ENCODE results near the gene NUFIP2.
A peak's percentile ranks its signal among the peaks of the same experiment; 100 is the strongest.
"Not testable (repeated sequence)": the region's sequence is repeated elsewhere in the genome, so short reads cannot be mapped to it uniquely, and the experiment has no call there.

The NUFIP2 gene

DNA sequence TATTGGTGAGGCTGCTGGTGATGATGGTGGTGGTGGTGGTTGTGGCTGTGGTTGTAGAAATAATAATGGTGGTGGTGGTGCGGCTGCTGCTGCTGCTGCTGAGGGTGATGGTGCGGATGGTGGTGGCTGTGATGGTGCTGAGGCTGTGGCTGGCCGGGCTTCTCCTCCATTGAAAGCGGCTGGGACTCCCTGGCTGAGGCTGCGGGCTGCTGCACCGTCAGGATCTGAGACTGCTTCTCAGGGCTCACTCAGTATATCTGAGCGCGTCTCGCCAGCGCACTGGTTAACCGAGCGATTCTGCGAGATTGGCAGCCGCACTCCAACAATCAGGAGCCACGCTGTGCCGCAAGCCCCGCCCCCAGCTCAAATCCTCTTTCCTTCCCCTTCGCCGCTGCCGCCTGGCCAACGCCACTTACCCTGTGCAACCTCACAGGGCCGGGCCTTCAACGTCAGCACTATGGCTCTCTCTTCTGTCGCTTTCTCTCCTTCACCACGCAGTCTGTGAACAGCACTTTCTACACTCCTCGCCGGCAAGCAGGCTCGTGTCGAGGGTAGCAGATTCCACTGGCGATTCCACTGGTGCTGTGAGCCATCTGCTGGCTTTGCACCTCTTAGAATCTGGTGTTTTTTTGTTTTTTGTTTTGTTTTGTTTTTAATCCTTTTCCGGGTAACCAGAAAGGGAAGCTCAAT is at the start of gene NUFIP2:
Gene NUFIP2, minus strand, starts transcription at position 259 of the 690 bp plus-strand sequence. Its CDS starts 89 bp downstream, at position 170.
- DNase-seq (ENCODE audit: low spot score): peak; percentile 98

- DNase-seq (ENCODE audit: low spot score): no peak
Observed at GRCh38 chr17:29342158-29342765, 48.3 kb upstream of the NUFIP2 start.

DNA sequence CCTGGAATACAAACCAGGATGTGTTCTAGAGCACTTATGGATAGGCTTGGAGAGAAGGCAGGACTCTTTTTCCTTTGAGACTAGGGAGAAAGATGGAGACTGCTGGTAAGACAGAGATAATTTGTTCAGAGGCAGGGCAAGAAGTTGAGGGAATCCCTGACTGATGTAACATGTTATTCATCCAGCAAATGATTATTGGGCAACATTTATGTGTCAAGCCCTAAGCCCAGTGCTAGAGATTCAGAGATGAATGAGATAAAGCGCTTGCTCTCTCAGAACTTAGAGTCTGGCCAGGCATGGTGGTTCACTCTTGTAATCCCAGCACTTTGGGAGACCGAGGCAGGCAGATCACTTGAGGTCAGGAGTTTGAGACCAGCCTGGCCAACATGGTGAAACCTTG is 47.8 kb upstream of the NUFIP2 start:
- no peak for DNase-seq (ENCODE audit: low spot score)

GRCh38 chr17:29339016-29339415 is 45.1 kb upstream of the NUFIP2 start:
- not testable (repeated sequence) for DNase-seq (ENCODE audit: low spot score)

DNA sequence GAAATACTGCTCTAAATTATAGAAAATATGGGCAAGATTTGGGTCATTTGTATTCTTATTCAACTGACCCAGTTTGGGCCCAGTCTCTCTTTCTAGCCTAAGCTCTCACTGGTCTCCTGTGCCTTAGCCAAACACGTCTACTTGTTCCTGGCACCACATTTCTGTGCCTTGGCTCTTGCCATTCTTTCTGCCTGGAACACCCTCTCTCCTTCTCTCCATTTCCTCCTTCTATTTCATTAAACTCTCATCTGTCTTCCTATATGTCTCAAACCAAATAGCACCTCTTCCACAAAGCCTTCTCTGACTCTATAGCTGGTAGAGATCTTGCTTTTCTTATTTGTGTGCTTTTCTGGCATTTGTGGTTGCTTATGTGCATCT is 37.7 kb upstream of the NUFIP2 start:
- DNase-seq (ENCODE audit: low spot score): no peak

DNA sequence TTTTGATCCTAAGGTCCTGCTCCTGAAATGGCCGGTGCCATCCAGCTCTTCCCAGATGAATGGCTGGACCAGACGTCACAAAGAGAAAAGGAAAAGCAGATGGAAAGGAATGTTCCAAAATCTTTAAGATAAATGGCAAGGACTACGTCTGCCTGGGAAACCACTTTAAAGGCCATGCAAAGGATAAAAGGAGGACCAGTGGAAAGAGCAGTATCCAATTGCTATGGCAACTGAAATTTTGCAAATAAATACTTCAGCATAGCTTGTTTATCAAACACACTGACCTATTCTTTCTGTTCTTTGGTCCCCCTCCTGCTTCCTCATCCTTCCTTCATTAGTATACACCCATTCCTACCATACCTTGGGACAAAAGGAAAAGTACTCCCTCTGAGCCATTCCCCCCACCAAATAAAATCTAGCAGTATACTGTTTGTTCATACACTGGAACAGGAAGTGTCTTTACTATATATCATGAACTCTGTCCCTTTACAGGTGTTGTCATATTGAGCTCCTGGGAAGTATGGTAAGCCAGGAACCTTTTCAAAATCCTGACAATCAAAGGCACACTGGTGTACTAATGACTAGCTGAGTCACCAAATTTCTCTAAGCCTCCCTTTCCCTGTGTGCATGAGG is 37.2 kb upstream of the NUFIP2 start:
- DNase-seq (ENCODE audit: low spot score): no peak

GRCh38 chr17:29327412-29327811 is 33.5 kb upstream of the NUFIP2 start:
- DNase-seq (ENCODE audit: low spot score): no peak

GRCh38 chr17:29326023-29326813 is 32.3 kb upstream of the NUFIP2 start:
- no peak for DNase-seq (ENCODE audit: low spot score)

DNA sequence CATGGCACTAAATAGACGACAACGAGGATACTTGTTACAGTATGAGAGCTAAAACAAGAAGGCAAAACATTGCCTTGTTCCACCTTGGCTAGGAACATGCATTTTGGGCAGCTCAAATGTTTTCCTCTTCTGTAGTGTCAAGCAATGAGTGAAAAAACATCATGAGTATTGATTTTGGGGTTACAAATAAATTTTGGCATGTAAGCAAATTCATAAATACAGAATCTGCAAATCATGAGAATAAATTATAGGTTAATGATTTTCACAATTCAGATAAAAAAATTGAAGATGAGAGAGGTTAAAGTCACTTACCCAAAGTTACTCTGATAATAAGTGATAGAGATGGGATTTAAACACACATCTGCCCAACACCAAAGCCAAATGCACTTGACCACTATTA is 28.4 kb upstream of the NUFIP2 start:
- DNase-seq (ENCODE audit: low spot score): no peak

DNA sequence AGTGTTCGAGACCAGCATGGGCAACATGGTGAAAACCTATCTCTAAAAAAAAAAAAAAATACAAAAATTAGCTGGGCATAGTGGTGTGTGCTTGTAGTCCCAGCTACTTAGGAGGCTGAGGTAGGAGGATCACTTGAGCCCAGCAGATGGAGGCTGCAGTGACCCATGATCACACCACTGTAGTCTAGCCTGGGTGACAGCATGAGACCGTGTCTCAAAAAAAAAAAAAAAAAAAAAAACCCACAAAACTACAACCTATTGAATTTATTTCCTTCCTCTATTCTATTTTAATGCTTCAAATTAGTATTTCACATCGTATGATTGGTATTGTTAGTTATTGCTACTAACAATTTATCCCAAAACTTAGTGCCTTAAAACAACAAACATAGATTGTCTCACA is 9.4 kb upstream of the NUFIP2 start:
- DNase-seq (ENCODE audit: low spot score): no peak

DNA sequence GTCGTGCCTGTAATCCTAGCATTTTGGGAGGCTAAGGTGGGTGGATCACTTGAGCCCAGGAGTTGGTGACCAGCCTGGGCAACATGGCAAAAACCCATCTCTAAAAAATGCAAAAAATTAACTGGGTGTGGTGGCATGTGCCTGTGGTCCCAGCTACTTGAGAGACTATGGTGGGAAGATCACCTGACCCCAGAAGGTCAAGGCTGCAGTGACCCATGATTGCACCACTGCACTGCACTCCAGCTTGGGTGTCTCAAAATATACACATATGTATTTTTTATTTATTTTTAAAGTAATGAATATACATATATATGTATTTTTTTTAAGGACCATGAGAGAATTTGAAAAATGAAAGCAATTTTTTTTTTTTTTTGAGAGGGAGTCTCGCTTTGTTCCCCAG is 5.1 kb upstream of the NUFIP2 start:
- DNase-seq (ENCODE audit: low spot score): no peak

GRCh38 chr17:29295420-29295819 is 1.5 kb upstream of the NUFIP2 start:
- DNase-seq (ENCODE audit: low spot score): no peak

DNA sequence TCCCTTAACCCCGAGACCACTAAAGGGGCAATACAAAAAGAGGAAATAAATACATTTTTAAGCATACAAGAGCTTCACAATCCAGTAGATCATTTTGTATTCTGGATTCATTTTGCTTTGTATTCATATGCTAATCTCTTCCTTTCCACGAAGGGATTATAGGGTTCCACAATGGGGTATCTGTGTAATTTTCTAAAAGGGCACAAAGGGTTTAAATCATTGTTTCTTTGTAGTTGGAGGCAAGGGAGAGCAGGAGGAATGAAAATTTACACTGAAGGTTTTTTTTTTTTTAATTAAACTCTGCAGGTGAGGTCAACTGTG is 592 bp upstream of the NUFIP2 start:
- DNase-seq (ENCODE audit: low spot score): no peak

DNA sequence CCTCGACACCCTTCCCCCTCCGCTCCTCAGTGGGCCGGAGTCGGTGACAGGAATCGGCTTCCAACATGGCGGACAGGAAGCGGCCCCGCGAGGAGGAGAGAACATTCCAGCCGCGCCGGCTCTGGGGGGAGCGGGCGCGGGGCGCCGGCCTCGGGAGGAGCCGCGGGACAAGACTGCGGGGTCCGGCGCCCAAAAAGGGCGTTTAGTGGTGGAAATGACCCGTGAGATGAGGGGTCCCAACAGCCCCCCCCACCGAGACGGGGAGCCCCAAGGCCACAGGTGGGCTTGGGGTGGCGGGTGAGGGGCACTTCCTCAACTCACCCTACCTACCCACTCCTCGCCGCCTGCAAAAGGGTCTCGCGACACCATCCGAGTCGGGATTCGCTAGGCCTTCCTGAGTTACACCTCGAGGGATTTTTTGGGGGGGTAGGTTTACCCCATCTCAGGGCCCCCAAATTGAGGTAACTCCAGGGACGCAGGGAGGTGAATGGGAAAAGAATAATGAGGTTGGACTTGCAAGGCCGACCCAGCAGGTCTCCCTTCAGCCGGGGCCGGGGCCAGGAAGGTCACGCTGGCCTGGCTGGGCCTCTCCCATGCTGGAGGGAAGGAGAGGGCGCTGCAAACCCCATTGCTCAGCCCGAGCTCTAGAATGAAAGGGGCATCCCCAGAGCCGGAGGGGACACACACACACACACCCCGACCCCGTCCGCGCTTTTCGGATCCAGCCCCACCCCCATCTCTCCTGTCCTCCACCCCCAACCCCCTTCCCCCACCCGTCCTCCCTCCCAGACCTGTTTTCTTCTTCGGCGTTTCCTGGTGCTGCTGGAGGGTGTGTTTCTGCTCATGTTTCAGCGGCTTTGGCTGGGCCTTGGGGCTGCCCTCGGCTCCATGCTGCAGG is 707 bp downstream of the NUFIP2 start:
- peak; percentile 35 for DNase-seq (ENCODE audit: low spot score)

DNA sequence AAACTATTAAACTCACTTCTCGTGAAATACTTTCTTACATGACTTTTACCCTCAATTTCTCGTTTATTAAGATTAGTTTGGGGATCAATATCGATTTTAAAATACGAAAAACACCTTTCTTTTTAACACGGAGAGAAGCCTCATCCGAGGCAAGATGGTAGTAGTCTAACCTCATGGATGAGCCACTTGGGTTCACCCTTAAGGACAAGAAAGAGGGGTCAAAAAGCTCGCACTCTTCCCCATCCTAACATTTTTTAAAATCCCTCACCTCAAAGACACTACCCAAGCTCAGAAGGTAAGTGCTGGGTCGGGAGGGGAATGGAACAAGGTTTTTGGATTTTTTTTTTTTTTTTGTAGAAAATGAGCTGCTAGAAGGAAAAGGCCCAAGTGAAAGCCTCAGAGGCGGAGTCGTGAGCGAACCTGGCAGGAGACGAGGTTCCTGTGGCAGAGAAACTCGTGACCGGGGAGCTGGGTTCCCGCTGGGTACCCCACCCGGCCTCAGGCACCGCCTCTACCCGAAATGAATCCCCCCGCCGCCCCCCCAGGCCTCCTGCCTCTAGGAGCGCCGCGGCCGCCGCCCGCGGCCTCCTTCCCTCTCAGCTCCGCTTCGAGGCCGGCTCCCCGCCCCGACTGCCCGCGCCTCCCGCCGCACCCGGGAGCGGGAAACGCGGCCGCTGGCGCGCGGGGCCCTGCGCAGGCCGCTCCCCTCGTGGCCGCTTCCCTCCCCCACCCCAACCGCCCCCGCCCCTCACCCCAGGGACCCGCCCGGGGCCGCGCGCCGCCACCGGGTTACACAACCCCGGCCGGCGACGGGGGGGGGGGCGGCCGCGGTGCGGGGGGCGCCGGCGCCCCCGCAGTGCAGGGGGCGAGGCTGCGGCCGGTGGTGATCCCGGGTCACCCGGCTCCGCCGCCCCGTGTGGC is 1.6 kb downstream of the NUFIP2 start:
- peak; percentile 59 for DNase-seq (ENCODE audit: low spot score)

- peak; percentile 78 for DNase-seq (ENCODE audit: low spot score)
Observed at GRCh38 chr17:29291163-29291752, 2.7 kb downstream of the NUFIP2 start.

DNA sequence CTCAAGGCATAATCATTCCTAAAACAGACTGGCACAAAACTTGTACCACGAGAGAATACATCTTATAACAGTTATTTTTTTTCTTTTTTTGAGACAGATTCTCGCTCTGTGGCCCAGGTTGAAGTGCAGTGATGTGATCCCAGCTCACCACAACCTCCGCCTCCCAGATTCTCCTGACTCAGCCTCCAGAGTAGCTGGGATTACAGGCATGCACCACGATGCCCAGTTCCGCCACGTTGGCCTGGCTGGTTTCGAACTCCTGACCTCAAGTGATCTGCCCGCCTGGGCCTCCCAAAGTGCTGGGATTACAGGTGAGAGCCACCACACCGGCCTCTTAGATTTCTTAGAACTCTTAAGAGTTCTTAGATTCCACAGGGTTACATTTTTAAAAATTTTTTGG is 4.1 kb downstream of the NUFIP2 start:
- DNase-seq (ENCODE audit: low spot score): no peak

DNA sequence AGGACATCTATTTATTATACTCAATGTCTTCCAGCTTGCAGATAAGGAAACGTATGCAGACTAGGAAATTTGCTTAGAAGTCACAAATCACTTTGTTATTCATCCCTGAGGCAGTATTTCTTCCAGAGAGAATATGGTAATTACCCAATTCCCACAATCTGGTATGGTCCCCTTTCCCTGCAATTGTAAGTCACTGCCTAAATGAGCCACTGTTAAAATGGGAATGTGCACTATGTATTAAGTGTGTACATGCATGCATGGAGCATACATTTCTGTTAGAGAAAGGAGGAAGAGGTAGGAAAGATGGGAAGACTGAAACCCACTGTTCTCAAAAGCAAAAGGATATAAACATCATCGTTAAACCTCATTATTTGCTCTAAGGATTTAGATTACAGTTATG is 10.0 kb downstream of the NUFIP2 start:
- no peak for DNase-seq (ENCODE audit: low spot score)

- DNase-seq (ENCODE audit: low spot score): no peak
Observed at GRCh38 chr17:29283496-29283895, 10.5 kb downstream of the NUFIP2 start.

DNA sequence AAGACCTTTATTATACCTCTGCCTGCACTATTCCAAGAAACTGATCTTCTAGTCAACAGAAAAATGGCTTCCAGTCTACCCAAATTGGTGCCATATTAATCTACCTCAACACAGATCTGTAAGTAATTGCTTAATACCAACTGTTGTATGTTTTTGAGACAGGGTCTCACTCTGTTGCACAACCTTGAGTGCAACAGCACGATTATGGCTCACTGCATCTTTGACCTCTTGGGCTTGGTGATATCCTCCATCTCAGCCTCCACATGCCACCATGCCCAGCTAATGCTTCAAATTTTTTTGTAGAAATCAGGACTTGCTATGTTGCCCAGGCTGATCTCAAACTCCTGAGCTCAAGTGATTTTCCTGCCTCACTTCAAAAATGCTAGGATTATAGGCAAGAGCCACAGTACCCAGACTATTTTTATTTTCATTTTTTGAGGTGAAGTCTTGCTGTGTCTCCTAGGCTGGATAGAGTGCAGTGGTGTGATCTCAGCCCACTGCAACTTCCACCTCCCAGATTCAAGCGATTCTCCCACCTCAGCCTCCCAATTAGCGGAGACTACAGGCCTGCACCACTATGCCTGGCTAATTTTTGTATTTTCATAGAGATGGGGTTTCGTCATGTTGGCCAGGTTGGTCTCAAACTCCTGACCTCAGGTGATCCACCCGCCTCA is 14.4 kb downstream of the NUFIP2 start:
- no peak for DNase-seq (ENCODE audit: low spot score)

Data from CD4-positive, alpha-beta T cell treated with Interleukin-15 for 4 hours (primary cell).